GM18499 (cell line): ENCODE data around the gene DOHH.
A peak's percentile ranks its signal among the peaks of the same experiment; 100 is the strongest.

Experiments used
- ATAC-seq: cut with Tn5 transposase; IDR thresholded peaks from one replicate; pipeline ENCODE4 v1.9.1; 2021; ENCODE audit warnings: moderate number of reproducible peaks; ENCODE audit not compliant: insufficient read depth, unreplicated experiment

The DOHH gene, protein sequence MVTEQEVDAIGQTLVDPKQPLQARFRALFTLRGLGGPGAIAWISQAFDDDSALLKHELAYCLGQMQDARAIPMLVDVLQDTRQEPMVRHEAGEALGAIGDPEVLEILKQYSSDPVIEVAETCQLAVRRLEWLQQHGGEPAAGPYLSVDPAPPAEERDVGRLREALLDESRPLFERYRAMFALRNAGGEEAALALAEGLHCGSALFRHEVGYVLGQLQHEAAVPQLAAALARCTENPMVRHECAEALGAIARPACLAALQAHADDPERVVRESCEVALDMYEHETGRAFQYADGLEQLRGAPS

DNA sequence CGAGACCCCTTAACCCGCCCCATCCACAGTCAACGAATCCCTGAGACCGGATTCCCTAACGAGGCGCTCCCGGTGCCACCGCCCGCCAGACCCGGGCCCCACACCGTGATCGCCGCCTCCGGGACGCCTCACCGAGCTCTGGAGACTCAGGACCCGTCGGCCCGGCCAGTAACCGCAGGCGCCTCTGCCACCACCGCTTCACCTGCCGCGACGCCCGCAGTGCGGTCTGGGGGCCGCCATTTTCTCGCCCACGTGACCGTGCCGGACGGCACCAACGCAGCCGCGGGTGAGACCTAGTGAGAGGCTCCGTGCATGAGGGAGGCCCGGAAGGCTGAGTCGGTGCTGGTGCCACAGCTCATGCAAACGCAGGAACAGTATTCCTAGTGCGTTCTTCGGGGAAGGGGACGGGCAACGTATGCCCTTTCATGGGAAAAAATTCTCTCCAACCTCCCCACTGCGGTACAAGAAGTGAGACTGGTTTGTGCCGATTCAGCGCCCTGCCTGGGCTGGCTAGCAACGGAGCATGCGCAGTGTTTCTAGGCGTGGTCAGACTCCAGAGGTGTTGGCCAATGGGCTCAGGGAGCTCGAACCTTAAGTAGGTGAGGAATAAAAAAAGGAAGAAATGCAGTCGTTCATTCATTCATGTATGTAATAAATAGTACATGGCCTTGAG is at the start of gene DOHH:
TSS of gene DOHH (minus strand) at position 246 of the 673 bp plus-strand sequence. CDS start 3,860 bp downstream, outside the sequence.
- peak; percentile 76 for ATAC-seq

DNA sequence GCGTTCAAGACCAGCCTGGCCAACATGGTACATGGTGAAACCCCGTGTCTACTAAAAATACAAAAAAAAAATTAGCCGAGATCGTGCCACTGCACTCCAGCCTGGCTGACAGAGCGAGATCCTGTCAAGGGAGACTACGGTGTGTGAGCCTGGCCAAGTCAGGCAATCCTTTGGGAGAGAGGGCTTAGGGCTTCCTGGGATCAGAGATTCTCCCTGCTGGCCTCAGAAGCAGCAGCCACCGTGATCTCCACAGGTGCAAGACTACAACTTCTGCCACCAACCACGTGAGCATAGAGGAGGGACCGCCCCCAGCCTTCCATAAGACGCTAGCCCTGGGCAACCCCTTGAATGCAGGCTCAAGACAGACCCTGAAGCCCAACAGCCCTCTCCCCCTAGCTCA is 49.3 kb upstream of the DOHH start:
- no peak for ATAC-seq

DNA sequence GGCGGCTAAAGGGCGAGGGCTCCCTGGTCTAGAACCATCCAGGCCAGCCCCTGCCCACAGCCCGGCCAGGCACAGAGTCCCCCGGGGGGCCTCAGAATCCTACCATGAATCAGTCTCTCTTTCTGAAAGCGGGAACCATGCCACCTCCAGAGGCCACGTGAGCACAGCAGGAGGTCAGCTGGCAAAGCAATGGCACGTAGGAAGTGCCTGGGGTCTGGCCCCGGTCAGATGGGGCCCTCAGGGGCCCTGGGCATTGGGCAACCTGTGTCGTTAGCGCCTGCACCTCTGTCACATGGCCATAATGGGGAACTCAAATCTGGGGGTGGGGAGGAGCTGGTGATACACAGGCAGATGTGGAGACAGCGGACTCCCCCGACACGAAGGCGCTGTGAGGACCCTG is 48.1 kb upstream of the DOHH start:
- no peak for ATAC-seq

DNA sequence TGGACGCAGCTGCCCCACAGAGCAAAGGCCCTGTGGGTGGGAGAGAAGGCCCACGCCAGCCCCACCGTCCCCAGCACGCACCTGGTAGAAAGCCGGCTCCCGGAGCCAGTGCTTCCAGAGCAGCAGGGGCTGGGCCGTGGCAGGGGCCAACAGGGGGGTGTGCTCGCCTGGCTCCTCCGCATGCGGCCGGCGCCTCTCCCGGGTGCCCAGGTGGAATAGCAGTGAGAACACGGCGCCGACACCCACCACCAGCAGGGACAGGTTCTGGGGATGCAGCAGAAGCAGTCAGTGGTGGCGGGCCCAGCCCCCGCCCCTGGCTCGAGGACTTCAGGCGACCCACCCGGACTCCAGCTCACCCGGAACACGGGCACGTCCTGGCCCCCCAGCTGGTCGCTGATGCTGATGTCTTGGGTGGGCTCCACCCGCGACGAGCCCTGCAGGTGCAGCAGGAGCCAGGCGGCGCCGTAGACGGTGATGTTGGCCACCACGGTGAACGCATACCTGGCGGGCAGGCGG is 47.4 kb upstream of the DOHH start:
- ATAC-seq, result no peak

DNA sequence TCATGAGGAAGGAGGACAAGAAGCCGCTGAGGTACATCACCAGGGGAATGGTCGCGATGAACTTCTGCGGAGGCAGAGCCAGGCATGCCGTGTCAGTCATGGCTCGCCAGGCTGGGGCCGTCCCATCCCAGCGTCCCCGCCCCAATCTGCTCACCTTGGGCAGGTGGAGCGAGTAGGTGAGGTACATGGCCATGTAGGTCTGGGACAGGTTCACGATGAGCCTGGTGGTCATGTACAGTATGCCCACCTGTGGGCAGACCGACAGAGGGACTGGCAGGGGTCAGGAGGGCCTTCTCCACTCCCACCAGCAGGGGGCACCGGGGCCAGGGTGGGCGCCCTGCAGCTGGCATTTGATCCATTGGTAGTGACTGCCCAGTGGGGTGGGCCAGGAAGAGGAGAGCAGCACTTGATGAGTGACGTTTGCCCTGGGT is 46.8 kb upstream of the DOHH start:
- no peak for ATAC-seq

DNA sequence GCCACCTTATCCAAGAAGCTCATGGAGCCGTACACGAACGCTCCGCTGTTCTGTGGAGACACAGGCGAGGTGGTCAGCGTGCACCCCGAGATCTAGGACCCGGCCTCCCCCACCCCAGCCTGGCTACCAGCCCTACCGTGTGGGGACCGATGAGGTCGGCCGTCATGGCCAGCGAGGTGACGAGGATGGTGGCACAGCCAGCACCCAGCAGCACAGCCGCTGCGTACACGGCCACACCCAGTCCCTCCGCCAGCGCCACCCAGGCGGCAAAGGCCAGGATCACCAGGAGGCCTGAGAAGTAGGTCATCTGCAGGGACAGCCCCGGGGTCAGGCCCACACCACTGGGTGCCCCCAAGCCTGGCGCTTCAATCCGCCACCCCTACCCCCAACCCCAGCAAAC is 45.6 kb upstream of the DOHH start:
- ATAC-seq, result no peak

DNA sequence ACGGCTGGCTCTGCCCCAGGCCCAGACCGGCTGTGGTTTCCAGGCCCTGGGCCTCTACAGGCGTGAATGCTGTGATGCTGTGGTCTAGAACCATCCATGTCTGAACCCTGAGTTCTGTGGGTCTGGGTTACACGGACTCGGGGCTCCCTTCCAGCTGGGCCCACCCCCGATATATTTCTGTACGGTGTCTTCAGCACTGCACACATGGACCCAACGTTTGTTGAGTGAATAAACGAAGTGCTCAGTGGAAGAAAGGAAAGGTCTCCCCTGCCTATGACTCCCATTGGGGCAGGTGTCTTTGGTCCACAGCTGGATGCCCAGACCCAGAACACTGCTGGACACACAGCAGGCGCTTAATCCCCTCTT is 45.2 kb upstream of the DOHH start:
- no peak for ATAC-seq

DNA sequence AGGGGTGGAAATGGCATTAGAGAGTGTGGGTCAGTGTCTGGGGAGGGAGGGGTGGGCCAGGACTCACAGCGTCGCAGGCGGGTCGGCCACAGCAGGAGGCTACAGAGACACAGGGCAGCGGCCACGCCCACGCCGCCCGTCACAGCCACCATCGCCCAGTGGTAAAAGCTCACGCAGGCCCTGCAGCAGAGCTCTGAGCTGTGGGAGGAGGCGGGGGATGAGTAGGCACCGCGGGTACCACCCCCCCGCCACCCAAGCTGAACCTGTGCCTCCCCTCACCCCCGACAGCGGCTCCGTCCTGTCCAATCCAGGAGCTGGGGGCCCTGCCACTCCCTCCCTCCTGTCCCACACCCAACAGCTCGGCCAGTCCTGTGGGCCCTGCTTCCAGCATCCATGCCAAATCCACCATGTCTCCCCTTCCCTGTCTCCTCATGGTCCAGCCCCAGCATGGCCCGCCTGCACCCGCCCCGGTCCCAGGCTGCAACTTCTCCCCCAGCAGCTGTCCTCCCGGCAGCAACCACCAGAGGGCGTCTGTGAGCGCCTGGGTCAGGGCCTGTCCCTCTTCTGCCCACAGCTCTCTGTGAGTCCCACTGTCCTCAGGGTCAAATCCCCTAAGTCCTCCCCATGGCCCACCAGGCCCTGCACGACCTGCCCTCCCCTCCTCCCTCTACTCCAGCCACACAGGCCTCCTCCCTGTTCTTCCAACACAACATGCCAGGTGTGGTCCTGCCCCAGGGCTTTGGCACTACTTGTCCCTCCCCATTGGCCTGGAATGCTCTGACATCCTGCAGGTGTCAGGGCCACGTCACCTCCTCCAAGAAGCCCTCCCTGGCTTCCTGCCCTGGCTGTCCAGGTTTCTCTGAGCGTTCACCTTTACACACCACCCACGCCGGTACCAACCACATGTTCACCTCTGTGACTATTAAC is 44.5 kb upstream of the DOHH start:
- ATAC-seq, result no peak

DNA sequence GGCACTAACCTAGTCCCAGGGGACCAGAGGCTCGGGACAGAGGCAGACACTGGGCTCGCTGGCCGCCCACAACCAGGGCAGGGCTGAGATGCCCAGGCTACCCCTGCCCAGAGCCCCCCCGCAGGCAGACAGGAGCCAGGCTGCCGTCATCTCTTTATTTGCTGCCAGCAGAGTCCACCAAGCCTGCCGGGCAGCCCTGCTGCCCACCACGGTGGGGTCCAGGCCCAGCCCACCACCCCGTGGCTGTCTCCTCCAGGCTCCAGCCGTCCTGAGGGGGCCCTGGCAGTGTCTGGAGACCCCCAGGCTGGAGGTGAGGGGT is 43.5 kb upstream of the DOHH start:
- no peak for ATAC-seq

DNA sequence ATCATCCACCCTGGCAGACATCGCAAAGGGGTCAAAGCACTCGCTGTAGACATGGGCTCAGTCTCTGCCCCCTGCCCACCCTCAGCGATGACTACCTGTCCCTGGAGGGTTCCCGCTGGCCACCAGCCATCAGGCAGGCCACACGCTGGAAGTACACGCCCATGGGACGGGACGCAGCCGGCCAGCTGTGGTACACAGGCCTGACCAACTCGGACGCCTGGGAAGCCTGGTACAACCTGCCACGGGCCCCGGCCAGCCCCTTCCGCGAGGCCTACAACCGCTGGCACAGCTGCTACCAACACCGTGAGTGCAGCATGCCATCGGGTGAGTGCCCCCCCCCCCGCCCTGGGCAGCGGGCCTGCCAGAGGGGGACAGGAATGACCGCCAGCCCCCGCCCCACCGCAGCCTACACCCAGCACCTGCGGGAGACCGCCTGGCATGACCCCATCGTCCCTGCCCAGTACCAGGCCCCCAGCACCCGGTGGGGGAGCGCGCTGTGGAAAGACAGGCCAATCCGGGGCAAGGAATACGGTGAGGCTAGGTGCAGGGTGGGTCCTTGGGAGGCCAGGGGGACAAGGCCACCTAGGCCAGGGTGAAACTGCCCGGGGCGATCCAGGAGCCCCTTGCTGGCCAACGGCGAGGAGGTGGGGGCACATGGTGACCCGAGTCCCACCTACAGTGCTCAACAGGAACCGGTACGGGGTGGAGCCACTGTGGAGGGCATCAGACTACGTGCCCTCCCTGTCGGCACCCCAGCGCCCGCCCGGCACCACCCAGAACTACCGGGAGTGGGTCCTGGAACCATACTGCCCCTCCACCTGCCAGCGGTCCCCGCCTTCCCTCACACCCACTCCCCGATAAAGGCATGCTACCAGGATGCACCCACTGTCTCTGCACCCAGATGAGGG is 42.9 kb upstream of the DOHH start:
- no peak for ATAC-seq

DNA sequence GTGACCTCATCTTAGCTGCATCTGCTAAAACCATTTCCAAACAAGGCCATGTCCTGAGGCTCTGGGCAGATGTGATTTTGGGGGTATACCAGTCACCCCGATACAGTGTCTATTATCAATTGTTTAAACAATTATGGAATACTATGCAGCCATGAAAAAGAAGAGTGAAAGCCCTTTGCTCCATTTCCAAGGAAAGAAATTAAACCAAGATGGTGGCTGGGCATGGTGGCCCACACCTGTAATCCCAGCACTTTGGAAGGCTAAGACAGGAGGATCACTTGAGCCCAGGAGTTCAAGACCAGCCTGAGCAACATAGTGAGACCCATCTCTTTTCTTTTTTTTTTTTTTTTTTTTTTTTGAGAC is 39.3 kb upstream of the DOHH start:
- no peak for ATAC-seq

DNA sequence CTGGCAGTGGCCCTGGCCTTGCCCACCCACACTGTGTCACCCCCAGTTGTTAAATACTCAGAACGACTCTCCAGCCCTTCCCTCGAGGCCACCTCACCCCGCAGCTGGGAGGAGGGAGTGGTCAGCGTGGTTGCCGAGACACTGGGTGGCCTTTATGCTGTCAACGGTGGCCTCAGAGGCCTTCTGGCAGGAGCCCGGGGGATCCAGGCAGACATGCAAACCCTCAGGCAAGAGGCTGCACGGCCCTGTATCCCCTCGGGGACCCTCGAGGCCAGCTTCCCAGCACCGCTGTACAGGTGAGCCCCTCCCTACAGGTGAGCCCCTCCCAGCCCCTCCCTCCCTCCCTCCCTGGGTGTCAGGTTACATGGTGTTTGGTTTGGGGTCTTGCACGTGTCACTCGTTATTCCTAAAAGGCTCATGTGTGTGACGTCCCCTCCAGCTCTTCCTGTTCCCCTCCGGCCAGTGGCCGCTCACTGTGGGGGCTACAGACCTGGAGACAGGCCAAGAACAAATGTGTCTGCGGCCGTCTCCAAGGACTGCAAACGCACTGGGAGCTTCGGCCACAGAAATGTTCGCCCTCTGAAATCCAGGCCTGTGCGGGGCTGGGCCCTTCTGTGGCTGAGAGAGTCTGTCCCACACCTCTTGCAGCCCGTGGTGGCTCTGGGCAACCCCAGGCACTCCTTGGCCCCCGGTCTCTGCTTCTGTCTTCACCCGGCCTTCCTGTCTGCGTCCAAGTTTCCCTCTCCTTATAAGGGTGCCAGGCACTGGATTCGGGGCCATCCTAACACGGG is 38.7 kb upstream of the DOHH start, which contains the start of gene TEKTIP1:
TSS of gene TEKTIP1 (plus strand) at position 210 of the 791 bp plus-strand sequence. CDS start at position 214, 4 bp downstream.
- ATAC-seq, result no peak

DNA sequence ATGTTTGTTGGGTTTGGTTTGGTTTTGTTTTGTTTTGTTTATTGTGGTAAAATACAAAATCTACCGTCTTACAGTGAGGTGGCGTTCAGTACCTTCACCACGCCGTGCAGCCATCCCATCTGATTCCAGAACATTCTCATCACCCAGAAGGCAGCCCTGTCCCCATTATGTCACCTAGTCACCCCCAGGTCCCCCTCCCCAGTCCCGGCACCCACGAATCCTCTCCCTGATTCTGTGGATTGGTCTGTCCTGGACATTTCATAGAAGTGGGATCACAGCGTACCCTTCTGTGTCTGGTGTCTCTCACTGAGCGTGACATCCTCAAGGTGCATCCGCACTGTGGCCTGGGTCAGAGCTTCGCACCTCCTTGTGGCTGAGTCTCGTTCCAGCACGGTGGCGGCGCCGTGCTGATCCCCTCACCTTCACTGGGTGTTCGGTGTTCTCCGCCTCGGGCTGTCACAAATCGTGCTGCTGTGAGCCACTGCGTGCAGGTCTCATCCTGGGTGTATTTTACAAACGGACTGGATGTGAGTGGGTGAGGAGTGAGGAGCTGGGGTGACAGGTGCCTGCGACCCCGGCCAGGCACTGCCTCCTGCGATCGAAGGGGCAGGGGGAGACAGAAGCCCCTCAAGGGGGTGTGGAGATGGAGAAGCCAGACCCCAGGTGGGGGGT is 37.9 kb upstream of the DOHH start:
- ATAC-seq, result no peak

DNA sequence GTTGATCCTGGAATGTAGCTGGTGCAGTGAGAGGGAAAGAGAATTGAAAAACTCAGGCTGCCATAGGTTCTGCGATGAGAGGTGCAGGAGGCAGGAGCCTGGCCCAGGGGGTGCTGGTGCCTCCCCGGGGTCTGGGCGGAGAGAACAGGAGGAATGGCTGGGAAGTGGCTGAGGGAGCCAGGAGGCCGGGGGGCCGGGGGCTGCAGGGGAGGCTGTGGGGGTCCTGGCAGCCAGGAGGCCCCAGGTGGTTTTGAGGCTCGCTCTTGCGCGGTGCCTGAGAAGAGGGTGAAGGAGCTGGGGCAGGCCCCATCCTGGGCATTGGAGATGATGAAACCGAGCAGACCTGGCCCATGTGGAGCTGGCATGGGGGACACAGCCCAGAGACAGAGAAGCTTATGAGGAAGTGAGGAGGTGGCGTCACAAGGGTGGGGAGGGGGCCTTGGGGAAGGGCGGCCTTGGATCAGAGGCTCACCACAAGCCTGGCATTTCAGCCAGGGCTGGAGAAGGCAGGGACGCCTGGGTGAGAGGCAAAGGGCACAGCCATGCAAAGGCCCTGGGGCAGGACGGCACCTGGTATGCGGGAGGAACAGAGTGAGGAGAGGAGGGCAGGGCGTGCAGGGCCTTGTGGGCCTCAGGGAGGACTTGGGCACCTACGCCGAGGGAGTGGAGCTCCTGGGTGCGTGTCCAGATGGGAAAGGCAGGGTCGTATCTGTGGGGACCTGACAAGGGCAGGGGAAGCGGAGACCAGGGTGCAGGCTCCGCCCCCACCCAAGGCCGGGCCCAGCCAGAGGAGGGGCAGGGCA is 37.2 kb upstream of the DOHH start:
- no peak for ATAC-seq

DNA sequence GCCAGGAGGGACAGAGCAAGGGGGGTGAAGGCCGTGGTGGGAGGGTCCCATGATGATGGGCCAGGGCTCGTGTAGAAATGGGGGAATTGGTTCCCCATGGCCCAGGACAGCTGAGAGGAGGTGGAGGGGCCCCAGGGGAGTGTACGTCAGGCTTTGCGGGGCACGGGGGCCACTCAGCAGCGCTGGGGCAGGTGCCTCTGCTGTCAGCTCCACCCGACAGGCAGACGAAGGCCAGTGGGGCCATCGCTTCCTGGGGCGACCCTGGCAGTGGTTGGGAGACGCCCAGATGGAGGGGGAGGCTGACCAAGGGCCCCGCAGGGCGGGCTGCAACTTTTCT is 36.6 kb upstream of the DOHH start:
- ATAC-seq, result no peak

DNA sequence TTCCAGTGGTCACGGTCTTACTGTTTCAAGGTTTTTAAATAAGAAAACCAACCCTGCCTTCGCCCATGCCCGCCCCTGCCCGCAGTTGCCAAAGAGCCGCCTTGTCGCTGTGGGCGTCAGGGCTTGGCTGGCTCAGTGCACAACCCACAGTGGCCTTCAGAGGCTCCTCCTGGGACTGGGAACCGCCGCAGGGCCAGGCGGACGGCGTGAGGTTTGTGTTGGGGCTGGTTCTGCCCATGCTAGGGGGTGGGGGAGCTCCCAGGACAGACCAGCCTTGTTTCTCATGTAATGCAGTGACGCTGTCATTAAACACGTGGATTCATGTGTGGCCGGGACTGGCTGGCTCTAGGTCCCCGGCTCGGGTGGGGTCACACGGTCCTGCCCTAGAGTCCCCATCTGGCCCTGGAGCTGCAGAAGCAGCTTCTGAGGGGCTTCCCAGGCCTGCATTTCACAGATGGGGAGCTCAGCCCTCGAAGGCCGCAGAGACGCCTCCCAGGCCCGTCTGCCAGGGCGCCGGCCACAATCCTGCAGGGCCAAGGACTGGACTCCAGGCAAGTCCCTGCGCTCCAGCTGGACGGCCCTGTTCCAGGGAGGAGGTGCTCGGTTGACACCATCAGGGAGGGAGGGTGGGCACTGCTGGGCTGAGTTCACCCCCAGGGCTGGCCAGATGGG is 36.1 kb upstream of the DOHH start:
- no peak for ATAC-seq

DNA sequence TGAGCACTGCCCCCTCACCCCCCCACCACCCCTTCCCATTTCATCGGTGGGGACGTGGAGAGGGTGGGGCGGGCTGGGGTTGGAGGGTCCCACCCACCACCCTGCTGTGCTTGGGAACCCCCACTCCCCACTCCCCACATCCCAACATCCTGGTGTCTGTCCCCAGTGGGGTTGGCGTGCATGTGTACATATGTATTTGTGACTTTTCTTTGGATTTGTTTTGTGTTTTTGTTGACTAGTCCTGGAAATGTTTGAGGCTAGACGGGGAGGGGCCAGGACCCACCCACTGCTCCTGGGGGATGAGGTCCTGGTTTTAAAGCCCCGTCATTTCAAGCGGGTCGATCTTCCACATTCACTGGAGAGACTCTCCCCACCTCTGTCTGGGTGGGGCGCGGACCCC is 35.5 kb upstream of the DOHH start:
- ATAC-seq, result no peak
